Thoracic aorta (tissue), 2 donors: ENCODE measurements around the gene ZNF594. TPM values are rescaled to one million over a fixed set of nuclear protein-coding genes. Genes with fewer than 3 reads are reported as not detected.
"Not testable (repeated sequence)": the region's sequence is repeated elsewhere in the genome, so short reads cannot be mapped to it uniquely, and the experiment has no call there.

Experiments used
- ATAC-seq: fragments of 150-250 bp; one replicate; pipeline ENCODE4 v1.8.0; 2017; ENCODE audit warnings: low read depth; ENCODE audit not compliant: insufficient number of reproducible peaks, low FRiP score
- DNase-seq: peaks from one replicate; pipeline ENCODE4 v3.0.0-alpha.2; 2020; ENCODE audit warnings: low spot score
- H3K27ac ChIP-seq, 2 donors: fragments of 200-600 bp; sonication (generic); 1 replicate in 1 of 2; 2 replicates in 1 of 2; pipeline ENCODE4 v1.5.1; 2016; ENCODE audit warnings: mild to moderate bottlenecking in 2 of 2, moderate library complexity in 2 of 2
- H3K27me3 ChIP-seq: fragments of 200-600 bp; sonication (generic); replicated peaks from 2 replicates; pipeline ENCODE4 v1.6.0; 2016; ENCODE audit warnings: mild to moderate bottlenecking; ENCODE audit not compliant: insufficient read depth
- H3K36me3 ChIP-seq: fragments of 200-600 bp; sonication (generic); one replicate; pipeline ENCODE4 v1.5.1; 2016
- H3K4me1 ChIP-seq, 2 donors: fragments of 200-600 bp; sonication (generic); 1 replicate in 1 of 2; 2 replicates in 1 of 2; pipeline versions ENCODE4 v1.5.1 to v1.6.0; 2016; ENCODE audit warnings: low read depth in 2 of 2, mild to moderate bottlenecking in 1 of 2; ENCODE audit not compliant: control insufficient read depth in 1 of 2
- H3K4me3 ChIP-seq: fragments of 200-600 bp; sonication (generic); 2 replicates; pipeline ENCODE4 v1.5.1; 2016; ENCODE audit warnings: mild to moderate bottlenecking
- H3K9me3 ChIP-seq: fragments of 200-600 bp; sonication (generic); 2 replicates; pipeline ENCODE4 v1.5.1; 2016
- total RNA-seq, 2 donors: library from RNA; depleted of rRNA; stranded (reverse); fragments of >200 nt; gene quantifications; one replicate each; pipeline versions ENCODE4 v1.1.0 to v1.2.3, GENCODE V29; 2016
- TF ChIP-seq, protein P1 (sequence below): fragments of 200-600 bp; sonication (generic); IDR thresholded peaks from one replicate; pipeline ENCODE4 v1.5.1; 2019; ENCODE audit warnings: antibody characterized with exemption

ZNF594 gene
- total RNA-seq, 2 donors from 2014 or later: 8.4 to 15.8 TPM

DNA sequence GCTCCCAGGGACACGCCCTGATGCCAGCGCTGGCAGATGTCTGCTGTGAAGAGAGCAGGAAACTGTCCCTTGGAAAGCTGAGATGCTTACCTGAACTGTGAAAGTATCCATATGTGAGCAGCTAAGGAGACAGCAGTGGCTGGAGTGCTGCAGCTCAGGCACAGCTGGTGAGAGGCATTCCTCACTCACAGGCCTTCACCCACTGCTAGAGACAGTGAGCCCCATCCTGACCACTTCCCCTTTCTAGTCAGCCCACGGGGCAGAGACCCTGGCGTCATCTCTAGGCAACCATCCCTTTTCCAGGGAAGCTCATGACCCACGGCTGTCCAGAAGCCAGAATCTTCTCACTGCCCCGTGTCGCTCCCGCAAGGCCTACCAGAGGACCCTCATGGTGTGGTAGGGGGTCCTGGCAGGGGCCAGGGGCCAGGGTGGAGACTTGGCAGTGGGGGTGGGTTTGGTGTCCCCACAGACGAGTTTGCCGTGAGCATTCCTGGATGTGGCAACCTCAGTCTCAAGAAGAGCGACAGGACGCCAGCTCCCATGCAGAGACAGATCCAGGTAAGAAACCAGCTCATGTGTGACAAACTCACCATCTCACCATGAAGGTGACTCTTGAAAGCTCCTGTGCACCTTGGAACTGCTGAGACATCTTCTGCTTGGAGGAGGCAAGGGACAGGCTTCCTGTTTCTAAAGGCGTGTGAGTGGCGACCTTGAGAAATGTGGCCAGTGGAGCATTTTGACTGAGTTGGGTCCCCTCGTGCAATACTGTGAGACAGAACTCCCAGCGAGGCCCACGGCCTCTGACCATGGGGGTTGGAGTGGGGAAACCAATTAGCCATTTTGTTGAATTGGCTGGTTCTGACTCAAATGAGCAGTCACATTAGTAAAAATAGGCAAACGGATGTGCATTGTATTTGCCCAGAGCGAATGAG, 43.2 kb upstream of the ZNF594 start, which contains the start of gene SCIMP:
TSS of gene SCIMP (minus strand) at position 216 of the 932 bp plus-strand sequence. CDS start at position 111, 105 bp downstream.
- H3K9me3 ChIP-seq: no peaks in the 10 kb centered on the region
- ATAC-seq (no peak), DNase-seq (no peak)
- H3K4me1 ChIP-seq: no peaks in the 10 kb centered on the region
- no peak within 1 kb of the TSS for H3K27ac ChIP-seq
- peaks cover 3% of the 10 kb centered on the region for H3K36me3 ChIP-seq
- TF ChIP-seq, protein P1, sequence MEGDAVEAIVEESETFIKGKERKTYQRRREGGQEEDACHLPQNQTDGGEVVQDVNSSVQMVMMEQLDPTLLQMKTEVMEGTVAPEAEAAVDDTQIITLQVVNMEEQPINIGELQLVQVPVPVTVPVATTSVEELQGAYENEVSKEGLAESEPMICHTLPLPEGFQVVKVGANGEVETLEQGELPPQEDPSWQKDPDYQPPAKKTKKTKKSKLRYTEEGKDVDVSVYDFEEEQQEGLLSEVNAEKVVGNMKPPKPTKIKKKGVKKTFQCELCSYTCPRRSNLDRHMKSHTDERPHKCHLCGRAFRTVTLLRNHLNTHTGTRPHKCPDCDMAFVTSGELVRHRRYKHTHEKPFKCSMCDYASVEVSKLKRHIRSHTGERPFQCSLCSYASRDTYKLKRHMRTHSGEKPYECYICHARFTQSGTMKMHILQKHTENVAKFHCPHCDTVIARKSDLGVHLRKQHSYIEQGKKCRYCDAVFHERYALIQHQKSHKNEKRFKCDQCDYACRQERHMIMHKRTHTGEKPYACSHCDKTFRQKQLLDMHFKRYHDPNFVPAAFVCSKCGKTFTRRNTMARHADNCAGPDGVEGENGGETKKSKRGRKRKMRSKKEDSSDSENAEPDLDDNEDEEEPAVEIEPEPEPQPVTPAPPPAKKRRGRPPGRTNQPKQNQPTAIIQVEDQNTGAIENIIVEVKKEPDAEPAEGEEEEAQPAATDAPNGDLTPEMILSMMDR: no peak
- H3K4me3 ChIP-seq: peak within 1 kb of the TSS; percentile 16
- no peaks in the 10 kb centered on the region for H3K27me3 ChIP-seq

DNA sequence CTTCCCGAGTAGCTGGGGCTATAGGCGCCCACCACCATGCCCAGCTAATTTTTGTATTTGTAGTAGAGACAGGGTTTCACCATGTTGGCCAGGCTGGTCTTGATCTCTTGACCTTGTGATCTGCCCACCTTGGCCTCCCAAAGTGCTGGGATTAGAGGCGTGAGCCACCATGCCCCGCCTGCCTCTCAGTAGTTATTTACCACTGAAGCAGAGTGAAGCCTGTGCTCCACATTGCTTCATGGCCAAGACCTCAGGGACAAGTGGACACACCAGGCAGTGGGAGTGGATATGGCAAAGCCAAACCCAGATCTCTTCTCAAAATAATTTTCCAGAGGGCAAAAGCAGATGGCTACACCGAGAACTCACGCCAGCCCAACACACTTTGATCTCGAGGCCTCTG, 41.8 kb upstream of the ZNF594 start:
- H3K4me1 ChIP-seq, H3K27me3 ChIP-seq, ATAC-seq, H3K4me3 ChIP-seq, H3K9me3 ChIP-seq, H3K27ac ChIP-seq, DNase-seq, H3K36me3 ChIP-seq: not testable (repeated sequence)

DNA sequence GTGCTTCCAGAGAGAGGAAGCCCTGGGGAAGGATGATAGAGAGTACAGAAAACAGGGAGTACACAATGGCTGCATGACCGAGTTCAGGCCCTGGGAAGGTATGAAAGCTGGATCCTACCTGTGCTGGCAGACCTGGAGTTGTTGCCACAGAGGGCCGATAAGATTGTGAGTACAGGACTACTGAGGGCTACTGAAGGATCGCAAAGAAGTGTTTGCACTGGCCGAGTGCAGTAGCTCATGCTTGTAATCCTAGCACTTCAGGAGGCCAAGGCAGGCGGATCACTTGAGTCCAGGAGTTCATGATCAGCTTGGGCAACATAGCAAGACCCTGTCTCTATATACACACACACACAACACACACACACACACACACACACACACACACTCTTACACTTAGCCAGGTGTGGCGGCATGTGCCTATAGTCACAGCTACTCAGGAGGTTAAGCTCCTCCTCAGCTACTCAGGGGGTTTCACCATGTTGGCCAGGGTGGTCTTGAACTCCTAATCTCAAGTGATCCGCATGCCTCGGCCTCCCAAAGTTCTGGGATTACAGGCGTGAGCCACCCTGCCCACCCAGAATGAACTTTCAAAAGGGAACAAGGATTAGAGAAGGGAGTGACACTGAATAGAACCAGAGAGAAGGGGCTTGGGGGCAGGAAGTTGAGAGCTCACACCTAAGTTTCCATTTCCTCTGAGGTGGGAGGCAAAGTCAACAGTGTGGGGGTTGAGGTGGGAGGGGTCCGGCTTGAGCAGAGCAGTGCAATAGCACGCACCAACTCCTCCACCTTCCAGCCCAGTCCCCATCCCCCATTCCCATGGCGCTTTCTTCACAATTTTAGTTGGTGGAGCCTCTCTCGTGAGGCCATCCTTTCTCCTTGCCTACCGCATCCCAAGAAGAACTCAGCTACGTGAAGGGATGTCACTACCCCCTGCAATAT, 35.5 kb upstream of the ZNF594 start:
- TF ChIP-seq, protein P1: no peak
- H3K27me3 ChIP-seq: no peaks in the 10 kb centered on the region
- DNase-seq: no peak
- H3K9me3 ChIP-seq: no peaks in the 10 kb centered on the region
- H3K4me1 ChIP-seq: no peaks in the 10 kb centered on the region
- no peak overlapping the region for H3K4me3 ChIP-seq
- peaks cover 8% of the 10 kb centered on the region for H3K36me3 ChIP-seq
- no peak for ATAC-seq
- H3K27ac ChIP-seq: no peak overlapping the region

GRCh38 chr17:5225668-5226457, 34.2 kb upstream of the ZNF594 start:
- H3K9me3 ChIP-seq: no peaks in the 10 kb centered on the region
- H3K36me3 ChIP-seq: peaks cover 5% of the 10 kb centered on the region
- no peak overlapping the region for H3K27ac ChIP-seq
- TF ChIP-seq, protein P1: no peak
- DNase-seq: no peak
- H3K27me3 ChIP-seq: no peaks in the 10 kb centered on the region
- H3K4me3 ChIP-seq: no peak overlapping the region
- H3K4me1 ChIP-seq: no peaks in the 10 kb centered on the region
- no peak for ATAC-seq

GRCh38 chr17:5221912-5222311, 30.2 kb upstream of the ZNF594 start:
- ATAC-seq, DNase-seq, H3K27ac ChIP-seq, H3K36me3 ChIP-seq, H3K27me3 ChIP-seq, H3K4me3 ChIP-seq, H3K4me1 ChIP-seq, H3K9me3 ChIP-seq: not testable (repeated sequence)
